Ovary (tissue), 9 donors: ENCODE measurements around the gene PPM1H. TPM values are rescaled to one million over a fixed set of nuclear protein-coding genes. Genes with fewer than 3 reads are reported as not detected.

Source experiments
- DNase-seq, 5 donors: peaks; one replicate each; pipeline ENCODE4 v3.0.0-alpha.2; 2019 to 2020
- H3K27ac ChIP-seq, 2 donors: fragments of 200-600 bp; one replicate each; pipeline versions ENCODE4 v1.5.1 to v1.8.0; 2019 to 2022
- H3K27me3 ChIP-seq: fragments of 200-600 bp; one replicate; pipeline ENCODE4 v1.8.0; 2022
- H3K36me3 ChIP-seq: fragments of 200-600 bp; sonication (generic); one replicate; pipeline ENCODE4 v1.5.1; 2019
- H3K4me1 ChIP-seq: one replicate; pipeline ENCODE4 v1.8.1; 2013; ENCODE audit warnings: mild to moderate bottlenecking, moderate library complexity; ENCODE audit not compliant: insufficient read depth
- H3K4me3 ChIP-seq: fragments of 200-600 bp; sonication (generic); one replicate; pipeline ENCODE4 v1.5.1; 2017
- H3K9me3 ChIP-seq, 2 donors: fragments of 200-600 bp in 1 of 2; sonication (generic) in 1 of 2; one replicate each; pipeline versions ENCODE4 v1.5.1 to v1.8.1; 2013 to 2019; ENCODE audit warnings: mild to moderate bottlenecking in 1 of 2, moderate library complexity in 1 of 2
- EP300 ChIP-seq: sonication (generic); formaldehyde crosslinking; IDR thresholded peaks from one replicate; pipeline ENCODE4 v1.6.1; 2017; ENCODE audit warnings: antibody characterized with exemption
- POLR2A ChIP-seq: fragments of 450-650 bp; IDR thresholded peaks from one replicate; pipeline ENCODE4 v1.6.1; 2017; ENCODE audit warnings: antibody characterized with exemption, mild to moderate bottlenecking, moderate library complexity
- WGBS, 3 donors: extraction: QIAGEN DNeasy Blood & Tissue Kit in 1 of 3; methylation state at CpG; one replicate each; pipeline versions ENCODE4 v1.1.5 to v1.1.7; 2013 to 2017; 5-methylcytosine and 5-hydroxymethylcytosine counted together
- intact Hi-C, 4 donors: fragments of 100-400 bp; cut with DNase I; formaldehyde crosslinking; loops; one replicate each; pipeline versions ENCODE4 v1.11.0 to v1.15.1; 2022 to 2023
- polyA plus RNA-seq, 2 donors: library from polyadenylated mRNA; stranded (reverse); fragments of 200-250 nt in 1 of 2; fragments of 350-450 nt in 1 of 2; fragmentation: Illumina TruSeq in 1 of 2; extraction: RNeasy Lipid Tissue Mini Kit (QIAGEN cat#74804) in 1 of 2; gene quantifications; one replicate each; pipeline ENCODE4 v1.2.3, GENCODE V29; 2013 to 2014
- total RNA-seq, 7 donors: library from RNA; depleted of rRNA in 2 of 7; stranded (reverse); fragments of >200 nt in 2 of 7; fragmentation: NEBNext Ultra II Directional in 3 of 7; extraction: Animal tissue kit (Norgen Biotek cat#: 25700) in 3 of 7; gene quantifications; one replicate each; pipeline versions ENCODE4 v1.1.0 to v1.2.4, GENCODE V29; 2016 to 2023
- TF ChIP-seq, protein P1 (sequence below), 3 donors: fragments of 450-650 bp in 2 of 3; fragments of 200-600 bp in 1 of 3; IDR thresholded peaks; one replicate each; pipeline versions ENCODE4 v1.5.1 to v1.8.0; 2016 to 2022; ENCODE audit warnings: antibody characterized with exemption in 3 of 3, mild to moderate bottlenecking in 1 of 3
- donor health status: DM: no; HTN: no; CAD: no; lungs with moderate emphysema.
- donor health status: DM: no; HTN: no; CAD: no.
- donor health status: Bipolar disorder and iron deficiency.
- donor health status: DM: yes; HTN: yes; CAD: no.
- donor health status: DM: no; HTN: no; CAD: no.
- donor health status: DM: yes; HTN: yes; CAD: no.

PPM1H gene
- total and polyA plus RNA-seq, 9 donors, result 1.6 to 45.4 (median 12.0) TPM

GRCh38 chr12:62911286-62911685 is 23.7 kb downstream of the PPM1H start:
- DNase-seq, result no peak
- WGBS, 3 donors, result 79 to 87% (median 85%) methylated on average over 4 of the region's 4 CpGs

GRCh38 chr12:62910549-62911169 is 24.3 kb downstream of the PPM1H start:
- Histone ChIP-seq H3K9me3 (no peaks in the 10 kb centered on the region), H3K4me1 (no peaks in the 10 kb centered on the region), H3K27me3 (no peaks in the 10 kb centered on the region), H3K27ac (no peak overlapping the region), H3K4me3 (no peak overlapping the region), H3K36me3 (no peaks in the 10 kb centered on the region)
- DNase-seq, result no peak
- 63 to 83% (median 75%) methylated on average over 5 of the region's 5 CpGs for WGBS, 3 donors
- TF ChIP-seq, protein P1, sequence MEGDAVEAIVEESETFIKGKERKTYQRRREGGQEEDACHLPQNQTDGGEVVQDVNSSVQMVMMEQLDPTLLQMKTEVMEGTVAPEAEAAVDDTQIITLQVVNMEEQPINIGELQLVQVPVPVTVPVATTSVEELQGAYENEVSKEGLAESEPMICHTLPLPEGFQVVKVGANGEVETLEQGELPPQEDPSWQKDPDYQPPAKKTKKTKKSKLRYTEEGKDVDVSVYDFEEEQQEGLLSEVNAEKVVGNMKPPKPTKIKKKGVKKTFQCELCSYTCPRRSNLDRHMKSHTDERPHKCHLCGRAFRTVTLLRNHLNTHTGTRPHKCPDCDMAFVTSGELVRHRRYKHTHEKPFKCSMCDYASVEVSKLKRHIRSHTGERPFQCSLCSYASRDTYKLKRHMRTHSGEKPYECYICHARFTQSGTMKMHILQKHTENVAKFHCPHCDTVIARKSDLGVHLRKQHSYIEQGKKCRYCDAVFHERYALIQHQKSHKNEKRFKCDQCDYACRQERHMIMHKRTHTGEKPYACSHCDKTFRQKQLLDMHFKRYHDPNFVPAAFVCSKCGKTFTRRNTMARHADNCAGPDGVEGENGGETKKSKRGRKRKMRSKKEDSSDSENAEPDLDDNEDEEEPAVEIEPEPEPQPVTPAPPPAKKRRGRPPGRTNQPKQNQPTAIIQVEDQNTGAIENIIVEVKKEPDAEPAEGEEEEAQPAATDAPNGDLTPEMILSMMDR (IDR thresholded peaks at IDR 0.05), result no peak
- TF ChIP-seq POLR2A, result no peak
- no peak for TF ChIP-seq EP300
- intact Hi-C loops, result no loop called here

More at GRCh38 chr12:62911286-62911685, 23.7 kb downstream of the PPM1H start:
- Histone ChIP-seq H3K27ac (no peak overlapping the region), H3K27me3 (no peaks in the 10 kb centered on the region), H3K9me3 (no peaks in the 10 kb centered on the region), H3K36me3 (no peaks in the 10 kb centered on the region), H3K4me3 (no peak overlapping the region), H3K4me1 (no peaks in the 10 kb centered on the region)
- intact Hi-C loops, result no loop called here
- TF ChIP-seq, protein P1 (IDR thresholded peaks at IDR 0.05), result no peak
- TF ChIP-seq EP300, result no peak
- no peak for TF ChIP-seq POLR2A

GRCh38 chr12:62909340-62909739 is 25.6 kb downstream of the PPM1H start:
- WGBS, 3 donors, result 98 to 100% (median 100%) methylated on average over 1 of the region's 1 CpG

DNA sequence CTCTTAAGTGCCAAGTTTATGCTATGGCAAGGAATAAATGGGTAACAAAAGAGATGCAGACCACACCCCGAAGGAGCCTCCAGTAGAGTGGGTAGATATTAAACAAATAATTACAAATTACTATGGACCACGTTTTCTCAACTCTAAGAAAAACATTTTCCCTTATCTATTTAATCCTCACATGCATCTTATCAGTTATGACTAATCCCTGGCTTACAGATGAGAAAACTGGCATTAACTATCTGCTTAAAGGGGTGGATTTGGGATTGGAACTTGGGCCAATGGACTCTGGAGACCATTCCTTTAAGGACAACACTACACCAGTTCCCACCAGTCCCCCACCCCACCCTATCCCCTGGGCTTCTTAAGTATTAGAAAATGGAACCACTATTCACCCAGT is 26.3 kb downstream of the PPM1H start:
- no peaks in the 10 kb centered on the region for H3K27me3 ChIP-seq
- 66 to 75% (median 72%) methylated on average over 2 of the region's 2 CpGs for whole genome bisulfite sequencing, 3 donors
- intact Hi-C loops, result no loop called here
- no peak overlapping the region for H3K27ac ChIP-seq
- no peak overlapping the region for H3K4me3 ChIP-seq
- no peaks in the 10 kb centered on the region for H3K36me3 ChIP-seq
- TF ChIP-seq, protein P1 (IDR thresholded peaks at IDR 0.05), result no peak
- TF ChIP-seq POLR2A, result no peak
- TF ChIP-seq EP300, result no peak
- no peaks in the 10 kb centered on the region for H3K9me3 ChIP-seq
- no peak for DNase-seq
- H3K4me1 ChIP-seq, result no peaks in the 10 kb centered on the region

More at GRCh38 chr12:62909340-62909739, 25.6 kb downstream of the PPM1H start:
- Histone ChIP-seq H3K27me3 (no peaks in the 10 kb centered on the region), H3K4me3 (no peak overlapping the region), H3K4me1 (no peaks in the 10 kb centered on the region), H3K27ac (no peak overlapping the region), H3K36me3 (no peaks in the 10 kb centered on the region), H3K9me3 (no peaks in the 10 kb centered on the region)
- intact Hi-C loops, result no loop called here
- no peak for DNase-seq
- TF ChIP-seq POLR2A (no peak), EP300 (no peak)
- TF ChIP-seq, protein P1 (IDR thresholded peaks at IDR 0.05), result no peak
